GM23338 (cell line): Measurements from ENCODE around the gene ZFYVE21.

Experiments
- CREB1 ChIP-seq: fragments of 250-450 bp; sonication (Bioruptor Pico); IDR thresholded peaks from 2 replicates; pipeline ENCODE4 v1.5.0; 2020; ENCODE audit warnings: low read depth, mild to moderate bottlenecking, moderate library complexity
- CTCF ChIP-seq, 2 experiments: fragments of 200-600 bp in 1 of 2; sonication (generic) in 1 of 2; conservative IDR thresholded peaks; 2 replicates each; pipeline versions ENCODE4 v1.5.1 to v1.6.1; 2016 to 2017; ENCODE audit warnings: antibody characterized with exemption in 2 of 2, low read depth in 2 of 2, mild to moderate bottlenecking in 2 of 2, moderate library complexity in 1 of 2
- ETS1 ChIP-seq: IDR thresholded peaks from 2 replicates; pipeline ENCODE4 v1.6.1; 2016; ENCODE audit warnings: antibody characterized with exemption
- EZH2 ChIP-seq: fragments of 200-600 bp; sonication (generic); IDR thresholded peaks from one replicate; pipeline ENCODE4 v1.8.0; 2017; ENCODE audit warnings: antibody characterized with exemption, mild to moderate bottlenecking, low read depth; ENCODE audit not compliant: unreplicated experiment
- EZH2phosphoT487 ChIP-seq: fragments of 200-600 bp; sonication (generic); IDR thresholded peaks from one replicate; pipeline ENCODE4 v1.8.1; 2018; ENCODE audit warnings: antibody characterized with exemption; ENCODE audit not compliant: unreplicated experiment
- JUNB ChIP-seq: IDR thresholded peaks from one replicate; pipeline ENCODE4 v1.6.1; 2016; ENCODE audit warnings: antibody characterized with exemption; ENCODE audit not compliant: unreplicated experiment
- NANOG ChIP-seq: IDR thresholded peaks from 2 replicates; pipeline ENCODE4 v1.6.1; 2016; ENCODE audit warnings: antibody characterized with exemption, borderline replicate concordance
- POLR2AphosphoS5 ChIP-seq: IDR thresholded peaks from 2 replicates; pipeline ENCODE4 v1.6.1; 2016; ENCODE audit warnings: antibody characterized with exemption, low read depth
- REST ChIP-seq: IDR thresholded peaks from one replicate; pipeline ENCODE4 v1.6.1; 2018; ENCODE audit warnings: antibody characterized with exemption; ENCODE audit not compliant: unreplicated experiment
- STAT1 ChIP-seq: IDR thresholded peaks from one replicate; pipeline ENCODE4 v1.6.1; 2016; ENCODE audit warnings: antibody characterized with exemption; ENCODE audit not compliant: unreplicated experiment
- ZNF114 ChIP-seq: fragments of 250-450 bp; sonication (Bioruptor Pico); IDR thresholded peaks from 2 replicates; pipeline ENCODE4 v1.5.0; 2020; ENCODE audit warnings: mild to moderate bottlenecking, moderate library complexity
- ZNF331 ChIP-seq: fragments of 250-450 bp; sonication (Bioruptor Pico); IDR thresholded peaks from 2 replicates; pipeline ENCODE4 v1.5.0; 2020; ENCODE audit warnings: low read depth, mild to moderate bottlenecking, moderate library complexity
- ZNF462 ChIP-seq: fragments of 250-450 bp; sonication (Bioruptor Pico); IDR thresholded peaks from 2 replicates; pipeline ENCODE4 v1.5.0; 2020; ENCODE audit warnings: mild to moderate bottlenecking, moderate library complexity

GRCh38 chr14:103676881-103677675 is 38.5 kb upstream of the ZFYVE21 start:
- TF ChIP-seq CTCF (conservative IDR thresholded peaks at IDR 0.05; ENCODE audit: low read depth in 2 of 2) = no peak
- TF ChIP-seq REST = no peak
- TF ChIP-seq EZH2 = no peak
- no peak for TF ChIP-seq POLR2AphosphoS5
- TF ChIP-seq NANOG = no peak
- TF ChIP-seq JUNB = no peak
- TF ChIP-seq EZH2phosphoT487 = no peak
- TF ChIP-seq CREB1 (CRISPR knock-in tag) = no peak
- no peak for TF ChIP-seq ZNF114 (CRISPR knock-in tag)
- no peak for TF ChIP-seq ETS1
- no peak for TF ChIP-seq STAT1
- TF ChIP-seq ZNF462 (CRISPR knock-in tag) = no peak
- no peak for TF ChIP-seq ZNF331 (CRISPR knock-in tag)
